NCI-H2081 (cell line): ENCODE measurements around the gene SORCS2.

Experiments
- DNase-seq, 2 experiments: peaks; one replicate each; lab custom pipeline; 2025; lab: John Stamatoyannopoulos, UW

SORCS2 gene

GRCh38 chr4:7750972-7751371, 558.6 kb downstream of the SORCS2 start:
- no peak for DNase-seq

- no peak for DNase-seq
Measured at GRCh38 chr4:7752649-7753048, 560.3 kb downstream of the SORCS2 start.

GRCh38 chr4:7753271-7753670, 560.9 kb downstream of the SORCS2 start:
- no peak for DNase-seq

- no peak for DNase-seq
Measured at GRCh38 chr4:7753931-7754465, 561.7 kb downstream of the SORCS2 start.

- DNase-seq: no peak
Measured at GRCh38 chr4:7754565-7755262, 562.4 kb downstream of the SORCS2 start.

- no peak for DNase-seq
Measured at GRCh38 chr4:7755561-7755960, 563.2 kb downstream of the SORCS2 start.

- DNase-seq: no peak
Measured at GRCh38 chr4:7756071-7756470, 563.7 kb downstream of the SORCS2 start.

- DNase-seq: no peak
Measured at GRCh38 chr4:7756561-7757355, 564.4 kb downstream of the SORCS2 start.

- no peak for DNase-seq
Measured at GRCh38 chr4:7757501-7758471, 565.4 kb downstream of the SORCS2 start.

- no peak for DNase-seq
Measured at GRCh38 chr4:7758476-7758875, 566.1 kb downstream of the SORCS2 start.

- no peak for DNase-seq
Measured at GRCh38 chr4:7759216-7759615, 566.9 kb downstream of the SORCS2 start.

- no peak for DNase-seq
Measured at GRCh38 chr4:7759635-7760034, 567.3 kb downstream of the SORCS2 start.

GRCh38 chr4:7760228-7760627, 567.9 kb downstream of the SORCS2 start:
- no peak for DNase-seq

- no peak for DNase-seq
Measured at GRCh38 chr4:7760706-7761105, 568.4 kb downstream of the SORCS2 start.

- DNase-seq: no peak
Measured at GRCh38 chr4:7761312-7761711, 569.0 kb downstream of the SORCS2 start.

GRCh38 chr4:7761720-7762119, 569.4 kb downstream of the SORCS2 start:
- peak in 1 of 2 experiments; percentile 29 for DNase-seq

- no peak for DNase-seq
Measured at GRCh38 chr4:7762376-7763030, 570.2 kb downstream of the SORCS2 start.

GRCh38 chr4:7763106-7763505, 570.8 kb downstream of the SORCS2 start:
- no peak for DNase-seq

- DNase-seq: no peak
Measured at GRCh38 chr4:7763788-7764187, 571.5 kb downstream of the SORCS2 start.

- DNase-seq: no peak
Measured at GRCh38 chr4:7764466-7764865, 572.1 kb downstream of the SORCS2 start.

- DNase-seq: no peak
Measured at GRCh38 chr4:7765666-7766065, 573.3 kb downstream of the SORCS2 start.

GRCh38 chr4:7766086-7766485, 573.7 kb downstream of the SORCS2 start:
- DNase-seq: no peak
